HG02885 (cell line): ENCODE measurements around the gene TMEM91.
"Not testable (repeated sequence)": the region's sequence is repeated elsewhere in the genome, so short reads cannot be mapped to it uniquely, and the experiment has no call there.

Source experiments
- ATAC-seq: cut with Tn5 transposase; IDR thresholded peaks from one replicate; pipeline ENCODE4 v1.9.1; 2021; ENCODE audit warnings: mild to moderate bottlenecking; ENCODE audit not compliant: unreplicated experiment, poor library complexity

TMEM91 gene

DNA sequence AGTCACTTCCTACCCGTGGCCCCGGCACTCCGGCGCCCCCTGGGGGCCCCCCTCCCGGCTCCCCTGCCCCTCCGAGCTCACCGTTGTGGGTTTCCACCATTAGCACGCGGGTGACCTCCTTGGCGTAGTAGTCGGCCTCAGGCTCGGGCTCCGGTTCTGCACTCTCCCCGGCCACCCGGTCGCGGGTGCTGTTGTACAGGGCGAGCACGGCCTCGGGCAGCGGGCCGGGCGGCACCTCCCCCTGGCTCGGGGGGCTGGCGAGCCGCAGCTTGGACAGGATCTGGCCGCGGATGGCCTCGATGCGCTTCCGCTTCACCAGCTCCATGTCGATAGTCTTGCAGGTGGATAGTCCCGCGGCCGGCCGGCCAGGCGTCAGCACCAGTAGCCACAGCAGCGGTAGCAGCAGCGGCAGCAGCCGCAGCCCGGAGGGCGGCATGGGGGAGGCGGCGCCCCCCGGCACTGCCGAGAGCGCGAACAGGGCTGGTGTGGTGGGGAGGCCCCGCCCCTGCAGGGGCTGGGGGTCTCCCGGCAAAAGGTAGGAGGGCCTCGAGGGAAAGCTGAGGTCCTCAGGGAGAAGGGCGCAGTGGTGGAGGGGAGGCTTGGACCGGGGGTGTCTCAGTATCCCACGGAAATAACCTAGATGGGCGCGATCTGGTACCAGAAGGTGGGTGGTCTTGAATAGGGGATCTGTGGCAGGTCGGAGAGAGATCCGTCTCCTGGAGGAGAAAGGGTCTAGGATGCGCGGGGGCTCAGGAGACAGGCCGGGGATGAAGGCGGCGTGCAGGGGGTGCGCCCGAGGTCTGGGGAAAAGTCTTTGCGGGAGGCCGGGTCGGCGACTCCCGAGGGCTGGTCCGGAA is 23.5 kb upstream of the TMEM91 start:
- ATAC-seq: peak; percentile 29

DNA sequence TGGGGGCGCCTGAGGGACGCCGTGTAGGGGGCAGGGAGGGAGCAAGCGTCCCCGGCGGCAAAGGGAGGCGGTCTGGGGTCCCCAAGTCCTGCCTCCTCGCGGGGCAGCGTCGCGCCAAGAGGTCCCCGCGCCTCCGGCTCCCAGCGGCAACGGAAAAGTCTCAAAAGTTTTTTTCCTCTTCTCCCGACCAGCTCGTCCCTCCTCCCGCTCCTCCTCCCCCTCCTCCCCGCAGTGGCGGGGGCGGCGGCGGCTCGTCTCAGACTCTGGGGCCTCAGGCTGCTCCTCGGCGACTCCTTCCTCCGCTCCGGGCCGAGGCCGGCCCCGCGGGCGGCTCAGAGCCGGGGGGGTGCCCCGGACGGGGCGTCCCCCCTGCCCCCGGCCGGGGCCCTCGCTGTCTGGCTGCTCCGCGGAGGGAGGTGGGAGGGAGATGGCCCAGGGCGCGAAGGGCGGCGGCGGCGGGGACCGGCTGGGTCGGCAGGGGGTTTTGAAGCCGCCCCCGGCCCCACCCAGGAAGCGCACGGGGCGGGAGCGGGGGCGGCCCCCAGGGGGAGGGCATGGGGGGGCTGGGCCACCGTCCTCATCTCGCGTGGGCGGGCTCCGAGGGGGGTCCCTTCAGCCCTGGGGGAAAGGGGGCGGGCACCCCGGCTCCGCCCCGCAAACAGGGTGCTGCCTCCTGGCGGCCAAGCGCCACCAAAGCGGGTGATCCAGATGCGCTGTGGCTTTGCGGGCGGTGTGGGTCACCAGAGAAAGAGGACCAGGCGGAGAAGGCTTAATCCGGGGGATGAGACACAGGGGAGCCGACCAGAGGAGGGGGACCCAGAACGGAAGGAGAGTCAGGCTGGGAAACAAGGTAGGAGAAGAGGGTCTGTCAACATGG is 22.6 kb upstream of the TMEM91 start, which contains the start of gene TGFB1:
Gene TGFB1 (minus strand): TSS at position 457 of the 877 bp plus-strand sequence. CDS start 878 bp downstream, outside the sequence.
- peak; percentile 59 for ATAC-seq

DNA sequence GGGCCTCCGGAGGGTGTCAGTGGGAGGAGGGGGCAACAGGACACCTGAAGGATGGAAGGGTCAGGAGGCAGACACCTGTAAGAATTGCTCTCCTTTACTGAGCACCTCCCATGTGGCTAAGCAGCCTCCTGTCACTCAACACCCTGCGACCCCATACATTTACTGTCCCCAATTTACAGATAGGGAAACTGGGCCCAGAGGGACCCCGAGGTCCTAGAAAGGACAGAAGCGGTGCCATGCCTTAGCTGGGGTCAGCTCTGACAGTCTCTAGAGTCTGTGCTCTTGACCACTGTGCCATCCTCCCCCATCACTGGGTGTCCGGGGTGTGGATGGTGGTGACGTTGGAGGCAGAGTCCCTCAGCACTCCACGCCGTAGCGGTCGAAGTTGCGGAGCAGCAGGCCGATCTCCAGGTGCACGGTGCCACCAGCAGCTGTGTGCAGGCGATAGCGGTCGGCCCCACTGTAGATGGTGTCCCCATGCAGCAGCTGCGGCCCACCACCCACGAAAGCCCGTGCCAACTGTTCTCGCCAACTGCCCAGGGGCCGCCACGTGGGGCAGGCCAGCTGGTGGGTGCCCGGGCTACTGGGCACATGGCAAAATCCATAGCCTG is 21.9 kb upstream of the TMEM91 start:
- no peak for ATAC-seq

GRCh38 chr19:41355035-41355434 is 21.3 kb upstream of the TMEM91 start:
- ATAC-seq: no peak

DNA sequence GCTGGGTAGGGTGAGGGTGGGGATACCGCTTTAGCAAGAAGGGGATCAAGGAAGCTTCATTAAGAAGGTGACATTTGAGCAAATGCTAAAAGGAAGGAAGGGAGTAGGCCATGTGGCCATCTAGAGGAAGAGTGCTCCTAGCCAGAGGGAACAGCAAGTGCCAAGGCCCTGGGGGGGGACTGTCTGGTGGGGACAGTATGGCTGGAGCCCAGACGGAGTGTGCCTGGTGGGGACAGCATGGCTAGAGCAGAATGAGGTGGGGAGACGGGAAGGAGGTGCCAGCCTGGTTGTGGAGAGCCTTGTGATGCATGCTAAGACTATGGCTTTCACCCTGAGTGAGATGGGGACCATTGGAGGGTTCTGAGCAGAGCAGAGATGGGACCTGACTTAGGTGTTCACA is 20.5 kb upstream of the TMEM91 start:
- ATAC-seq: no peak

DNA sequence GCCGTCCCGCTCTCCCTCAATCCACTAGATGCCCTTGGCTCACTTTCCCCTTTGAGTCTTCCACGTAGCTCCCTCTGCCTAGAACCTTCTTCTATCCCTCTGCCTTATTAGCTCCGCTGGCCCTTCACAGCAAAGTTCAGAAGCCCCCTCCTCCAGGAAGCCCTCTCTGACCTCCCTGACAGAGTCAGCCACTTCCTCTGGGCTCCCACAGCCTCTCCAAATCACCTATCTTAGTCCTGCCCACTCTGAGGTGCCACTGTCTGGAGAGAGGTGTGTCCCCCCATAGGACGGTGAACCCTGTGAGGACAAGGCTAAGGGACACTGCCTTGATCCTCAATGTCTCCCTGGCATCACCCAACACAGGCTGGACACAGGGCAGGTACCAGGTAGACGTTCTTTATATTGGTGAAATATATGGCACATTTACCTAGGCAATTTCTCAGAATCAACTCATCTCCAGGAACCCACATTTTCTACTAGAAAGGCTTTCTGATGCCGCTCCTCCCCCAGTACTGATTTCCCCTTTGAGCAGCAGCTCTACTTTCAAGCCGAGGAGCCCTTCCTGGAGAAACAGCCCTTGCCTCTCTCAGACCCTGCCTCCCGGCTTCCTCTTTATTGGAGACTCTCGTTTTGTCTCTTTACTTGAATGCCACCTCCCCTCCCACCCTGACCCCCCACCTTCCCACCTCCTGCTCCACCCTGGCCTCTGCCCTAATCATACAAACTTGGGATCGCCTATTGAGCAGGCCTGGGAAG is 19.2 kb upstream of the TMEM91 start:
- ATAC-seq: no peak

DNA sequence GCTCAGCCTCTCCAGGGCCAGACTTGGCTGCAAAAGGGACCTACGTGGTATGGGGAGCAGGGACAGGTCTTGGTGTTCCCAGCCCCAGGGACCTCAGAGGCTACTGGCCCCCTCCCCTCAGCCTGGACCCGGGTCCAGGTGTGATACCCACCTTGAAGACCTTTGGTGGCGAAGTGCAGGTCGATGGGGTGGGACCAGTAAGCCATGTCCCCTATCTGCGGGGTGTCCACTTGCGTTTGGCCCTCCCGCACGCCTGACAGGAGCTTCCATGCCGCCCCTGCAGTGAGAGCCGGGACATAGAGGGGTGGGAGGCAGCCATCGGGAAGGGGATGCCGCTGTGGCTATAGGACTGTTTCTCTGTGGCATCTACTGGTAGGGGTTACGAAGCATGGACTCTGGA is 18.6 kb upstream of the TMEM91 start:
- ATAC-seq: no peak

DNA sequence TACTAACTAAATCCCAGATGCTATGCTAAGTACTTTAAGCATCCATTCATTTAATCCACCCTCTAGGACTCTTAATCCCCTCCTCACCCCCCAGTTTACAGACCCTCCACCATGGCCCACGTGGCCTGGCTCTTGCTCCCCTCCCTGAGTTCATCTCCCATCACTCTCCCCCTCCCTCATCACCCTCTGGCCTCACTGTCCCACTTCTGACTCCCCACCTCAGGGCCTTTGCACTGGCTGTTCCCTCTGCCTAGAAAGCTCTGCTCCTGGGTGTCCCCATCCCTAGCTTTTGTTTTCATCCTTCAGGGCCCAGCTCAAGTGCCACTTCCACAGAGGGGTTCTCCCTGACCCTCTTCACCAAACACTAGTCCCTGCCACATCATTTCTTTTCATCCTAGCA is 16.6 kb upstream of the TMEM91 start:
- ATAC-seq: no peak

- ATAC-seq: no peak
These were observed 14.0 kb upstream of the TMEM91 start for GRCh38 chr19:41362143-41362847.

DNA sequence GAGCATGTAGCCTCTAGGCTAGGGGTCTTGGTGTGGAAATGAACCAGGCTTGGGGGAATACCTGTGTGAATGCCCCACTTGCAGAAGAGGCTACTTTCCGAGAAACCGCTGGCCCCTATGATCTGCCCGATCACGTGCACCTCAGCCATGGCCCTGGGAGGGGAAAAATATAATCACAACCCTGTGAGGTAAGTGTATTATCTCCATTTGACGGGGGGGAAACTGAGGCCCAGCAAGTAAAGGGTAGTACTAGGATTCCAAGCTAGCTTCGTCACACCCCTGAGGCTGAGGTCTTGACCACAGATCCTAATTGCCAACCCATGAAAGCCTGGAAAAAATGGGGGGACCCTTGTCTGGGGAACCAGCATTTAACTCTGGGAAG is 13.0 kb upstream of the TMEM91 start:
- ATAC-seq: no peak

- peak; percentile 95 for ATAC-seq
These were observed 12.4 kb upstream of the TMEM91 start, which contains the start of gene B9D2 for GRCh38 chr19:41363753-41364523. TSS of gene B9D2 (minus strand) at chr19:41364149. CDS start at chr19:41363519, 630 bp downstream.

DNA sequence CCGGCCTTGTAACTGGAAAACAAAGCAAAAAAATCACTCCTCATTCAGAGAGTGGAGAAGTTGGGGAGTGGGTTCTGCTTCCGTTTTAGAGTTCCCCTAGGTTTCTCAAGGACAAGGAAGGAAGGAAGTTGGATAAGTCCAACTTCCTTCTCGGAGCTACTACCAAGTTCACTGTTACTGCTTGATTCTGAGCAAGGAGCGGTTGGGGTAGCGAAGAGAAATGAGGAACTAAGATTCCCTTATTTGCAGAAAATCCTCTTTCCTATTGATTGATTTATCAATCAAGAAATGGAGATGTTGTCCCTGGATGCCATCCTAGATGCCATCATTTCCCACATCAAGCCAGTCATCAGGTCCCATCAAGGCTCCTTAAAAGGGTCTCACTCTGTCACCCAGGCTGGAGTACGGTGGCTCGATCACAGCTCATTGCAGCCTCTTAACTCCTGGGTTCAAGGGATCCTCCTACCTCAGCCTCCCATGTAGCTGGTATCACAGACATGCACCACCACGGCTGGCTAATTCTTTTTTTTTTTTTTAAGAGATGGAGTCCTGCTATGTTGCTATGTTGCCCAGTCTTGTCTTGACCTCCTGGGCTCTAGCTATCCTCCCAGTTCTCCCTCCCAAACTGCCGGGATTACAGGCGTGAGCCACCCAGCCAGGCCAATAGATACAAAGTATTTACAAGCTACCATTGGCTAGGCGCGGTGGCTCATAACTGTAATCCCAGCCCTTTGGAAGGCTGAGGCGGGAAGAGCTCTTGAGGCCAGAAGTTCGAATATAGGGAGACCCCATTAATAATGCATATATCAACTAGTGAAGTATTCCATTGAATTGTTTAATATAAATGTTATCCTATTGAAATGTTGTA is 11.6 kb upstream of the TMEM91 start:
- ATAC-seq: no peak

DNA sequence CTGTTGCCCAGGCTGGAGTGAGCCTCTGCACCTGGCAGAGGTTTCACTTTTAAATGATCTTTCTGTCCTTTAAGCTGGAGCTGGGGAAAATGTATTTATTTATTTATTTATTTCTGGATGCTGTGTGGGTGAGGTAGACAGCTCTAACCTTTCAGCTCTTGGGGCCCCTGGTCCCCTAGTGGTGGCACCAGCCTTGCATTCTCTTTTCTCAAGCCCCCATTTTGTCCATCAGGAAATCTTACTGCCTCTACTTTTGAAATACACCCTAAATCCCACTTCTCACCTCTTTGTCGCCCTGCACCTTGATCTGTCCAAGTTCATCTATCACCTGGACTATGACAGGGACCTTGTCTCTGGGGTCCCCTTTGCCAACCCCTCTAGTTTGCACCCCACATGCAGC is 10.2 kb upstream of the TMEM91 start:
- no peak for ATAC-seq

DNA sequence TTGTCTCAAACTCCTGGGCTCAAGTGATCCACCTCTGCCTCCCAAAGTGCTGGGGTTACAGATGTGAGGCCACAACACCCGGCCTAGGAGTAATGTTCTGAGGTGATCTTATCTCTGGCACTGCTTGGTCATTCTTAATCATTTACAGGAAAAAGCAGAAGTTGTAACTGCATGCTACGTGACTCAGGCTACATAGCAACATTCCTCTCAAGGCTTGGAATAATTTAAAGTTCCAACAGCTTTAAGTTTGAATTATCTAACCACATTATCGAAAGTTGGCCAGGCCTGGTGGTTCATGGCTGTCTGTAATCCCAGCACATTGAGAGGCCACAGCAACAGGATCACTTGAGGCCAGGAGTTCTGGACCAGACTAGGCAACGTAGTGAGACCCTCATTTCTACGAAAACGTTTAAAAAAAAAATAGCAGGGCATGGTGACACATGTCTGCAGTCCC is 8.5 kb upstream of the TMEM91 start:
- ATAC-seq: no peak

- no peak for ATAC-seq
These were observed 6.6 kb upstream of the TMEM91 start for GRCh38 chr19:41369769-41370168.

GRCh38 chr19:41371119-41371518 is 5.2 kb upstream of the TMEM91 start:
- ATAC-seq: not testable (repeated sequence)

- ATAC-seq: no peak
These were observed 4.8 kb upstream of the TMEM91 start for GRCh38 chr19:41371541-41371940.

GRCh38 chr19:41372501-41372900 is 3.8 kb upstream of the TMEM91 start:
- ATAC-seq: no peak
